Measurements from ENCODE around the gene SPAG4.

- TF ChIP-seq CTCF (IDR thresholded peaks at IDR 0.05) (no peak), ZFX (IDR thresholded peaks at IDR 0.05; ENCODE audit: borderline replicate concordance) (no peak)
Observed at GRCh38 chr20:35653893-35654292, 38.3 kb downstream of the SPAG4 start.
